K562 (cell line): ENCODE data around the gene GRAMD1B. TPM values are rescaled to one million over a fixed set of nuclear protein-coding genes. Genes with fewer than 3 reads are reported as not detected.

Experiments
- ATAC-seq: fragments of 200-7000 bp; cut with Tn5 transposase; 3 replicates; pipeline ENCODE4 v1.9.1; 2020; ENCODE audit warnings: moderate library complexity
- BruUV-seq: library from RNA; stranded (reverse); fragments of 400-500 nt; replicated peaks from 2 replicates; lab custom pipeline; 2021; lab: Mats Ljungman, UMichigan
- CTCF ChIA-PET: fragments of 300-600 bp; formaldehyde crosslinking; extraction: SDS; loops from one replicate; lab custom pipeline; 2021; ENCODE audit warnings: low intra/inter-chr PET ratio; lab: Yijun Ruan, JAX
- POLR2A ChIA-PET: fragments of 300-600, 350-650 bp; sonication (Branson Sonifier 250); formaldehyde crosslinking; extraction: SDS; loops from one replicate; lab custom pipeline; 2021; ENCODE audit warnings: antibody characterized with exemption, inconsistent platforms; lab: Yijun Ruan, JAX
- DNase-seq, 4 experiments: peaks; one replicate each; pipeline versions ENCODE4 v3.0.0 to v3.0.0-alpha.2; 2011 to 2018; ENCODE audit warnings: low spot score in 3 of 4, mixed read lengths in 3 of 4; ENCODE audit errors: extremely low read depth in 1 of 4
- FAIRE-seq: peaks from 2 replicates; lab custom pipeline; 2011; peaks lifted over from hg19 to GRCh38; lab: Jason Lieb, UNC
- H2AFZ ChIP-seq: 2 replicates; pipeline ENCODE4 v1.6.0; 2011; ENCODE audit warnings: low read depth, low read length, control low read depth, inconsistent platforms
- H3K27ac ChIP-seq: fragments of 200-600 bp; 3 replicates; pipeline ENCODE4 v1.8.0; 2011; ENCODE audit warnings: low read depth, mild to moderate bottlenecking, control low read depth, inconsistent platforms, low read length, moderate library complexity, mixed read lengths; ENCODE audit errors: extremely low read depth
- H3K27me3 ChIP-seq, 2 experiments: fragments of 300-600 bp in 1 of 2; 2 replicates in 1 of 2; 3 replicates in 1 of 2; pipeline versions ENCODE4 v1.6.0 to v1.8.0; 2011; ENCODE audit warnings: inconsistent platforms in 2 of 2, low read length in 2 of 2, mild to moderate bottlenecking in 1 of 2, mixed read lengths in 1 of 2, moderate library complexity in 1 of 2; ENCODE audit not compliant: control insufficient read depth in 2 of 2, insufficient read depth in 2 of 2
- H3K36me3 ChIP-seq: fragments of 300-600 bp; 3 replicates; pipeline ENCODE4 v1.8.0; 2011; ENCODE audit warnings: mild to moderate bottlenecking, low read length, inconsistent platforms; ENCODE audit not compliant: control insufficient read depth, insufficient read depth
- H3K4me1 ChIP-seq, 2 experiments: fragments of 200-600 bp in 1 of 2; replicated peaks in 1 of 2; 2 replicates in 1 of 2; 3 replicates in 1 of 2; pipeline versions ENCODE4 v1.5.1 to v1.8.0; 2011; ENCODE audit warnings: inconsistent platforms in 2 of 2, low read length in 2 of 2, mild to moderate bottlenecking in 1 of 2, mixed read lengths in 1 of 2, moderate library complexity in 1 of 2; ENCODE audit not compliant: control insufficient read depth in 2 of 2, insufficient read depth in 2 of 2
- H3K4me2 ChIP-seq: 2 replicates; pipeline ENCODE4 v1.6.1; 2011; ENCODE audit warnings: low read length, control low read depth, inconsistent platforms, mixed read lengths; ENCODE audit not compliant: insufficient read depth
- H3K4me3 ChIP-seq: fragments of 200-600 bp; sonication (generic), shearing (Covaris generic); 2 replicates; pipeline ENCODE4 v1.5.1; 2016; ENCODE audit warnings: control low read depth, inconsistent platforms
- H3K79me2 ChIP-seq: fragments of 200-600 bp; 3 replicates; pipeline ENCODE4 v1.8.0; 2011; ENCODE audit warnings: low read length, inconsistent platforms; ENCODE audit not compliant: control insufficient read depth, insufficient read depth
- H3K9ac ChIP-seq, 2 experiments: 2 replicates each; pipeline versions ENCODE4 v1.6.0 to v1.6.1; 2011; ENCODE audit warnings: low read depth in 2 of 2, low read length in 2 of 2, control low read depth in 1 of 2, inconsistent platforms in 1 of 2, mild to moderate bottlenecking in 1 of 2, mixed read lengths in 1 of 2; ENCODE audit not compliant: insufficient read depth in 1 of 2
- H3K9me1 ChIP-seq: one replicate; pipeline ENCODE4 v1.6.0; 2011; ENCODE audit warnings: inconsistent platforms, mild to moderate bottlenecking, low read length, moderate library complexity; ENCODE audit not compliant: control insufficient read depth, insufficient read depth
- H3K9me3 ChIP-seq: replicated peaks from 2 replicates; pipeline ENCODE4 v1.5.1; 2011; ENCODE audit warnings: low read depth, low read length, inconsistent platforms; ENCODE audit not compliant: control insufficient read depth, insufficient read depth
- H4K20me1 ChIP-seq: replicated peaks from 2 replicates; pipeline ENCODE4 v1.6.1; 2011; ENCODE audit warnings: low read length, inconsistent platforms, mixed read lengths; ENCODE audit not compliant: control insufficient read depth, insufficient read depth
- ASH1L ChIP-seq: fragments of 450-650 bp; IDR thresholded peaks from 2 replicates; pipeline ENCODE4 v1.6.1; 2018; ENCODE audit warnings: borderline replicate concordance, mild to moderate bottlenecking, low read depth; ENCODE audit not compliant: partially characterized antibody
- CC2D1A ChIP-seq: fragments of 450-650 bp; IDR thresholded peaks from 2 replicates; pipeline ENCODE4 v1.6.1; 2017; ENCODE audit warnings: mild to moderate bottlenecking
- CREM ChIP-seq: IDR thresholded peaks from 2 replicates; pipeline ENCODE4 v1.6.1; 2014; ENCODE audit warnings: antibody characterized with exemption, low read depth
- E2F1 ChIP-seq: sonication (generic); formaldehyde crosslinking; IDR thresholded peaks from 2 replicates; pipeline ENCODE4 v1.8.1; 2023; ENCODE audit warnings: mild to moderate bottlenecking, missing genetic modification reagents, moderate library complexity
- HNRNPH1 ChIP-seq: fragments of 200-400 bp; formaldehyde crosslinking; optimal IDR thresholded peaks from 2 replicates; pipeline ENCODE3; 2017; ENCODE audit warnings: low read depth, mild to moderate bottlenecking, low read length, moderate library complexity
- MEF2A ChIP-seq: IDR thresholded peaks from 2 replicates; pipeline ENCODE4 v1.6.1; 2011; ENCODE audit warnings: low read depth, mild to moderate bottlenecking, low read length, moderate library complexity; ENCODE audit not compliant: control insufficient read depth
- NEUROD1 ChIP-seq: fragments of 150-350 bp; IDR thresholded peaks from 2 replicates; pipeline ENCODE4 v1.6.1; 2014; ENCODE audit warnings: borderline replicate concordance, low read length, low read depth; ENCODE audit not compliant: partially characterized antibody
- PTTG1 ChIP-seq: fragments of 450-650 bp; IDR thresholded peaks from 2 replicates; pipeline ENCODE4 v1.6.1; 2016; ENCODE audit warnings: low read depth, mild to moderate bottlenecking, missing genetic modification characterization, missing compliant biosample characterization
- RCOR1 ChIP-seq, 2 experiments: IDR thresholded peaks; 2 replicates each; pipeline ENCODE4 v1.6.1; 2012; ENCODE audit warnings: low read depth in 2 of 2, low read length in 2 of 2, borderline replicate concordance in 1 of 2, improper control_type of control experiment in 1 of 2
- SP2 ChIP-seq: IDR thresholded peaks from 2 replicates; pipeline ENCODE4 v1.6.1; 2011; ENCODE audit warnings: mild to moderate bottlenecking, low read depth, low read length, moderate library complexity; ENCODE audit not compliant: poor library complexity, severe bottlenecking; ENCODE audit errors: extremely low read depth
- TAL1 ChIP-seq: fragments of 450-650 bp; IDR thresholded peaks from 2 replicates; pipeline ENCODE4 v1.6.1; 2016; ENCODE audit warnings: mild to moderate bottlenecking
- TCF15 ChIP-seq: fragments of 250-450 bp; sonication (Bioruptor Pico); IDR thresholded peaks from 2 replicates; pipeline ENCODE4 v1.8.0; 2022; ENCODE audit warnings: moderate library complexity, mild to moderate bottlenecking, inconsistent platforms
- ZKSCAN8 ChIP-seq: fragments of 200-800 bp; sonication (Bioruptor generic); IDR thresholded peaks from 2 replicates; pipeline ENCODE4 v1.6.1; 2016; ENCODE audit warnings: missing genetic modification characterization, missing compliant biosample characterization
- ZNF311 ChIP-seq: fragments of 250-450 bp; sonication (Bioruptor Pico); IDR thresholded peaks from 2 replicates; pipeline ENCODE4 v1.4.0; 2020; ENCODE audit warnings: mild to moderate bottlenecking, moderate library complexity
- ZNF766 ChIP-seq: fragments of 200-800 bp; sonication (Bioruptor generic); conservative IDR thresholded peaks from 2 replicates; pipeline ENCODE4 v1.6.1; 2016; ENCODE audit warnings: missing genetic modification characterization, missing compliant biosample characterization
- WGBS: fragments of 100-300 bp; shearing (Covaris generic); methylation state at CpG from one replicate; pipeline ENCODE4 v1.1.6; 2016; ENCODE audit warnings: low coverage, mixed read lengths; ENCODE audit not compliant: insufficient coverage; ENCODE audit errors: missing lambda C conversion rate; 5-methylcytosine and 5-hydroxymethylcytosine counted together
- in situ Hi-C: fragments of 300-500 bp; cut with MboI; formaldehyde crosslinking; loops from 4 replicates; pipeline ENCODE4 v1.15.0; 2018; ENCODE audit warnings: inconsistent platforms, mixed read lengths
- intact Hi-C: fragments of 100-400 bp; cut with micrococcal nuclease; formaldehyde crosslinking; loops from 2 replicates; pipeline ENCODE4 v1.14.2; 2022
- polyA plus RNA-seq, 8 experiments: library from polyadenylated mRNA; depleted of rRNA in 4 of 8; stranded (reverse) in 5 of 8; unstranded in 3 of 8; fragments of >200 nt; fragmentation: Nextera tagmentation in 2 of 8; fragmentation: Illumina TruSeq in 1 of 8; extraction: Ambion mirVana in 2 of 8; extraction: Trizol in 1 of 8; gene quantifications; 2 replicates each; pipeline versions ENCODE4 v1.2.1 to v1.2.3, GENCODE V29; 2011 to 2014; ENCODE audit warnings: inconsistent platforms in 1 of 8, missing spikeins in 1 of 8
- total RNA-seq, 7 experiments: library from RNA; depleted of rRNA in 6 of 7; stranded (reverse); fragments of >200 nt in 6 of 7; fragmentation: Illumina TruSeq in 2 of 7; extraction: Trizol in 2 of 7; gene quantifications; 2 replicates each; pipeline versions ENCODE4 v1.2.1 to v1.2.3, GENCODE V29; 2011 to 2021; ENCODE audit warnings: low replicate concordance in 1 of 7

GRAMD1B gene
- total and polyA plus RNA-seq, 9 of the 15 experiments (the other 6 are each of a cell fraction or from before 2014, with no cell fraction given) = 0.31 TPM; not detected in 8

- DNase-seq = no peak
- H3K9me1 ChIP-seq = no peaks in the 10 kb centered on the region
- no peaks in the 10 kb centered on the region for H3K4me1 ChIP-seq
- BruUV-seq = no TSS peak
- ChIA-PET POLR2A (no interaction called here), CTCF (no interaction called here)
- TF ChIP-seq SP2 (no peak), NEUROD1 (no peak), E2F1 (no peak), ASH1L (no peak), MEF2A (no peak), CREM (no peak), RCOR1 (IDR thresholded peaks at IDR 0.05; ENCODE audit: borderline replicate concordance in 1 of 2, low read depth in 2 of 2, low read length in 2 of 2) (no peak), TAL1 (no peak), ZNF311 (CRISPR knock-in tag) (no peak), TCF15 (CRISPR knock-in tag) (no peak), PTTG1 (tag) (no peak), HNRNPH1 (no peak), ZKSCAN8 (CRISPR knock-in tag) (no peak), CC2D1A (no peak), ZNF766 (CRISPR knock-in tag) (no peak)
- H2AFZ ChIP-seq = no peak overlapping the region
- no peak overlapping the region for H3K4me2 ChIP-seq
- H4K20me1 ChIP-seq = no peaks in the 10 kb centered on the region
- no peak for ATAC-seq
- no peaks in the 10 kb centered on the region for H3K9me3 ChIP-seq
- no peaks in the 10 kb centered on the region for H3K79me2 ChIP-seq
- no peak overlapping the region for H3K27ac ChIP-seq
- no peak overlapping the region for H3K4me3 ChIP-seq
- FAIRE-seq = no peak
- no peaks in the 10 kb centered on the region for H3K36me3 ChIP-seq
- in situ Hi-C loops = no loop called here
- no peak overlapping the region for H3K9ac ChIP-seq
- H3K27me3 ChIP-seq = peaks cover 0 to 11% of the 10 kb centered on the region in 2 experiments; a peak in 2 of 5 replicates
- WGBS = 0% methylated on average over 4 of the region's 4 CpGs
- intact Hi-C loops = no loop called here
Observed at GRCh38 chr11:123545726-123546270, 115.7 kb downstream of the GRAMD1B start.
